ENCODE results near the gene HCFC1. TPM values are rescaled to one million over a fixed set of nuclear protein-coding genes. Genes with fewer than 3 reads are reported as not detected.

Gene HCFC1
- total and polyA plus RNA-seq, 7 donors = 15.1 to 50.1 (median 33.1) TPM

DNA sequence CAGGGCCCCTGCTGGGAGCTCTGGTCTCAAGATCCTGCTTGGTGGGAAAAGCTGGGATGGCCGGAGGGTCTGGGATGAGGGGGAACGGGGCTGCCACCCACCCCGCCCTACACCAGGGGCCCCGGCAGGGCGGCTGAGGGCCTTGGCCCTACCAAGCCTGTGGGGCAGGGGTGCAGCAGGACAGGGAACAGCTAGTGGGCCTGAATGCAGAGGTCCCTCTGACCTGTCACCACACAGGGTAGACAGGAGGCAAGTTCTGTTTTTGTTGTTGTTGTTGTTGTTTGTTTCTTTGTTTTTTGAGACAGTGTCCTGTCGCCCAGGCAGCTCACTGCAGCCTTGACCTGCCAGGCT, 26.8 kb downstream of the HCFC1 start:
- H3K27me3 ChIP-seq (ENCODE audit: insufficient read depth in 3 of 3, low read length in 2 of 3) = peaks cover 0 to 3% (median 0%) of the 10 kb centered on the region in 3 donors

DNA sequence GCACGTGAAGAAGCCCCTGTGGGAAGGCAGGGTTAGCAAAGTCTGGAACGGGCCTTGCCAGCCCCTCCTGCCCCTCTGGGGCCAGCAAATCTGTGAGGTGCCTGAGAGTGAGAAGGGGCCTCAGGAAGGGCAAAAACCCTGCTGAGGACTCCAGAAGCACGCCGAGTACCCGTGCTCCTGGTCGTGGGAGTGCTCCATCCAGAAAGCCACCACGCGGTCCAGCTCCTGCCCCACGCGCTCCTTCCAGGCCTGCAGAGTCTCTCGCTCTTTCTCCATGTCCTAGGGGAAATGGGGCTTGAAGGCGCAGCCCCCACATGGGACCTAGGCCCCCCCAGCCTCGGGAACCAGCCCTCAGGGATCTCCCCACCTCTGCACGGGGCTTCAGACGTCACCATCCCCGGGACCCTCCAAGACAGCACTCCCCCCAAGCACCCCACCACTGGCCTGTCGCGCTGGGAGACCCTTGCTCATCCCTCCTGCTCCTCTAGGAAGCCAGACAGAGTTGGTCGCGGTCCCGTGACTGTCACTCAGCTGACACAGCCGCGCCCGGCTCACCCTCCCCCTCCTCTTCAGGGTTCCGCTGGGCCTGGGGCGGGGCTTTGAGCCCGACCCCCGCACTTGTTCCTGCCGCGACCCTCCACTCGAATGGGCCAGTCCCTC, 27.3 kb downstream of the HCFC1 start, which contains the start of gene RENBP:
RENBP (minus strand) TSS at position 504 of the 660 bp plus-strand sequence; CDS start at position 471, 33 bp downstream.
- TF ChIP-seq, protein P1, sequence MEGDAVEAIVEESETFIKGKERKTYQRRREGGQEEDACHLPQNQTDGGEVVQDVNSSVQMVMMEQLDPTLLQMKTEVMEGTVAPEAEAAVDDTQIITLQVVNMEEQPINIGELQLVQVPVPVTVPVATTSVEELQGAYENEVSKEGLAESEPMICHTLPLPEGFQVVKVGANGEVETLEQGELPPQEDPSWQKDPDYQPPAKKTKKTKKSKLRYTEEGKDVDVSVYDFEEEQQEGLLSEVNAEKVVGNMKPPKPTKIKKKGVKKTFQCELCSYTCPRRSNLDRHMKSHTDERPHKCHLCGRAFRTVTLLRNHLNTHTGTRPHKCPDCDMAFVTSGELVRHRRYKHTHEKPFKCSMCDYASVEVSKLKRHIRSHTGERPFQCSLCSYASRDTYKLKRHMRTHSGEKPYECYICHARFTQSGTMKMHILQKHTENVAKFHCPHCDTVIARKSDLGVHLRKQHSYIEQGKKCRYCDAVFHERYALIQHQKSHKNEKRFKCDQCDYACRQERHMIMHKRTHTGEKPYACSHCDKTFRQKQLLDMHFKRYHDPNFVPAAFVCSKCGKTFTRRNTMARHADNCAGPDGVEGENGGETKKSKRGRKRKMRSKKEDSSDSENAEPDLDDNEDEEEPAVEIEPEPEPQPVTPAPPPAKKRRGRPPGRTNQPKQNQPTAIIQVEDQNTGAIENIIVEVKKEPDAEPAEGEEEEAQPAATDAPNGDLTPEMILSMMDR (IDR thresholded peaks at IDR 0.05) = no peak
- H3K27ac ChIP-seq = no peak within 1 kb of the TSS

More for the DNA sequence above, 26.8 kb downstream of the HCFC1 start:
- peak overlapping the region; percentile 45 for H3K4me3 ChIP-seq
- TF ChIP-seq, protein P1 (IDR thresholded peaks at IDR 0.05) = no peak
- no peak overlapping the region for H3K27ac ChIP-seq
- H3K36me3 ChIP-seq (ENCODE audit: insufficient read depth in 1 of 2, low read depth in 1 of 2) = peaks cover 0 to 20% of the 10 kb centered on the region in 2 donors
- intact Hi-C loops (cut with DNase I) = no loop called here
- no peaks in the 10 kb centered on the region for H3K9me3 ChIP-seq
- DNase-seq = no peak
- no peaks in the 10 kb centered on the region for H3K4me1 ChIP-seq
- peak in 2 of 4 donors; percentile 2 to 7 for ATAC-seq
- WGBS, 3 donors = 72 to 76% (median 73%) methylated on average over 3 to 6 of the region's 6 CpGs

DNA sequence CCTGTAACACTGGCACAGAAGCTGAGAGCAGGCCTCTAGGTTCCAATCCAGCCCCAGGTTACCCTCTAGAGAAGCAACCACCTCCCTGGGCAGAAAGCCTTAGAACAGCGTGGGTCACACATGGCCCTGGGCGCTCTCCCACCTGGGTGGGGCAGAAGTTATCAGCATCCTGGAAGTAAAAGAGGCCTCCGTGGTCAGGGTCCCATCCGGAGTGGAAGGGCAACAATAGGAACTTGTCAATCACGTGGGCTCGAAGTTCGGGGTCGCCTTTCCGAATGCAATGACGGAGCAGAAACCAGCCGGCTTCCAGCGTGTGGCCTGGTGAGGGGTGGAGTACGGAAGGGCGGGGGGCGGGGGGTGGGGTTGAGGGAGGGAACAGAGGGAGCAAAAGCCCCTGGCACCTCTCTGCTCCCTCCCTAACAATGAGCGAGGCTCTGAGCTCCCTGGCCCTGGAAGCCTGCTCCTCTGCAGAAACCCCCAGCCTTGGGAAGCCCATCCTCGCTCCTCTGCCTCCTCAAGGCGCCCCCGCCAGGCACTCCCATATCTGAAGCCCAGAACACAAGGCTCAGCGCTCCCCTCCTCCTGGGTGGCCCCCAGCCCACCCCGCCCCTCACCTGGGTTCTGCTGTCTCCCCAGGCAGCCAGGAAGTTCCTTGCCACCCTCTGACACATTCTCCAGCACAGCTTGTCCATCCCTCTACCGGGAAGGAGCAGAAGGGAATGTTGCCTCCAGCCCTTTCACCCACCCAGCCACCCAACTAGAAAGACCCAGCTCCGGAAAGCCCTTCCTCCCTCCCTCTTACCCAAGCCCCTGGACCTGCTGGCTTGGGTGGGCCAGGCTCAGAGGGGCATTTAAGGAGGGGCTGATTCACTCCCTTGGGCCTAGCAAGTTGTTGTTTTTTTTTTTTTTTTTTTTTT, 30.0 kb downstream of the HCFC1 start:
- Histone ChIP-seq H3K9me3 (no peaks in the 10 kb centered on the region), H3K27me3 (ENCODE audit: insufficient read depth in 3 of 3, low read length in 2 of 3) (peaks cover 0 to 3% (median 0%) of the 10 kb centered on the region in 3 donors), H3K4me1 (no peaks in the 10 kb centered on the region), H3K27ac (no peak overlapping the region), H3K4me3 (no peak overlapping the region), H3K36me3 (ENCODE audit: insufficient read depth in 1 of 2, low read depth in 1 of 2) (no peaks in the 10 kb centered on the region)
- intact Hi-C loops (cut with DNase I) = no loop called here
- TF ChIP-seq, protein P1 (IDR thresholded peaks at IDR 0.05) = no peak
- ATAC-seq (no peak), DNase-seq (no peak)
- WGBS, 3 donors = 56 to 66% (median 60%) methylated on average over 8 to 22 of the region's 23 CpGs

More for the DNA sequence above, 27.3 kb downstream of the HCFC1 start, which contains the start of gene RENBP:
- WGBS, 3 donors = 30 to 40% (median 32%) methylated on average over 17 to 30 of the region's 31 CpGs
- peaks cover 0 to 15% of the 10 kb centered on the region in 2 donors for H3K36me3 ChIP-seq (ENCODE audit: insufficient read depth in 1 of 2, low read depth in 1 of 2)
- intact Hi-C loops (cut with DNase I) = no loop called here
- no peaks in the 10 kb centered on the region for H3K4me1 ChIP-seq
- H3K9me3 ChIP-seq = no peaks in the 10 kb centered on the region
- DNase-seq = no peak
- H3K4me3 ChIP-seq = peak within 1 kb of the TSS; percentile 45
- ATAC-seq = peak in 2 of 4 donors; percentile 15 to 47
- H3K27me3 ChIP-seq (ENCODE audit: insufficient read depth in 3 of 3, low read length in 2 of 3) = peaks cover 0 to 3% (median 0%) of the 10 kb centered on the region in 3 donors

DNA sequence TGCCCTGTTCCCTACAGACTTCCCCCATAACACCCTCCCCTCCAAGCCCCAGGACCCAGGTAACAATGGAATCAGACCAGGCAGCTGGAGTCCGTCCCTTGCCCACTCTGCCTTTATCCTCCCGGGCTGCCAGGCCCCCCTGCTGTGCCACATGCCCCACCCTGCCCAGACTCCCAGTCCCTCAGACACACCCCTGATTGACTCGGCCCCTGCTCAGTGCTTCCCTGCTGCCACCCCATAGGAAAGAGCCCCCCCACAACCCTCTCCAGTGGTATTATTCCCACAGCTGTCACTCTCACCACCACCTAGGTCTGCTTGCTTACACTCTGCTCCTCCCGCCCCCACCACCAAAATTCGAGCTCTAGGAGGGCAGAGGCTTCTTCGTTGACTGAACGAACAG, 32.0 kb downstream of the HCFC1 start:
- DNase-seq (no peak), ATAC-seq (no peak)
- no peak overlapping the region for H3K27ac ChIP-seq
- WGBS, 3 donors = 53 to 80% (median 61%) methylated on average over 5 to 7 of the region's 7 CpGs
- H3K4me3 ChIP-seq = no peak overlapping the region
- no peaks in the 10 kb centered on the region for H3K9me3 ChIP-seq
- peaks cover 0 to 3% (median 0%) of the 10 kb centered on the region in 3 donors for H3K27me3 ChIP-seq (ENCODE audit: insufficient read depth in 3 of 3, low read length in 2 of 3)
- H3K4me1 ChIP-seq = peaks cover 4% of the 10 kb centered on the region
- TF ChIP-seq, protein P1 (IDR thresholded peaks at IDR 0.05) = no peak
- intact Hi-C loops (cut with DNase I) = no loop called here
- no peaks in the 10 kb centered on the region for H3K36me3 ChIP-seq (ENCODE audit: insufficient read depth in 1 of 2, low read depth in 1 of 2)
